AG04449 (cell line): ENCODE results near the gene JADE3.
"Not testable (repeated sequence)": the region's sequence is repeated elsewhere in the genome, so short reads cannot be mapped to it uniquely, and the experiment has no call there.

ENCODE experiments used
- CTCF ChIA-PET: fragments of 350-600 bp; formaldehyde crosslinking; extraction: SDS; loops from one replicate; lab custom pipeline; 2021; ENCODE audit warnings: antibody characterized with exemption; lab: Yijun Ruan, JAX
- POLR2A ChIA-PET: fragments of 400-600, 350-600 bp; formaldehyde crosslinking; extraction: SDS; loops from one replicate; lab custom pipeline; 2020; ENCODE audit warnings: antibody characterized with exemption, inconsistent platforms; lab: Yijun Ruan, JAX
- DNase-seq: peaks from one replicate; pipeline ENCODE4 v3.0.0-alpha.2; 2010; ENCODE audit warnings: low read depth, low spot score
- H3K4me3 ChIP-seq: 2 replicates; pipeline ENCODE4 v1.5.1; 2011; ENCODE audit warnings: low read depth, mild to moderate bottlenecking, control low read depth, low read length
- TF ChIP-seq, protein P1 (sequence below): IDR thresholded peaks from one replicate; pipeline ENCODE4 v1.5.1; 2011; ENCODE audit warnings: mild to moderate bottlenecking, moderate library complexity, low read length, control low read depth, inconsistent platforms; ENCODE audit not compliant: insufficient read depth; ENCODE audit errors: missing control alignments

Gene JADE3

GRCh38 chrX:46959985-46960700 is 47.9 kb downstream of the JADE3 start:
- TF ChIP-seq, protein P1, sequence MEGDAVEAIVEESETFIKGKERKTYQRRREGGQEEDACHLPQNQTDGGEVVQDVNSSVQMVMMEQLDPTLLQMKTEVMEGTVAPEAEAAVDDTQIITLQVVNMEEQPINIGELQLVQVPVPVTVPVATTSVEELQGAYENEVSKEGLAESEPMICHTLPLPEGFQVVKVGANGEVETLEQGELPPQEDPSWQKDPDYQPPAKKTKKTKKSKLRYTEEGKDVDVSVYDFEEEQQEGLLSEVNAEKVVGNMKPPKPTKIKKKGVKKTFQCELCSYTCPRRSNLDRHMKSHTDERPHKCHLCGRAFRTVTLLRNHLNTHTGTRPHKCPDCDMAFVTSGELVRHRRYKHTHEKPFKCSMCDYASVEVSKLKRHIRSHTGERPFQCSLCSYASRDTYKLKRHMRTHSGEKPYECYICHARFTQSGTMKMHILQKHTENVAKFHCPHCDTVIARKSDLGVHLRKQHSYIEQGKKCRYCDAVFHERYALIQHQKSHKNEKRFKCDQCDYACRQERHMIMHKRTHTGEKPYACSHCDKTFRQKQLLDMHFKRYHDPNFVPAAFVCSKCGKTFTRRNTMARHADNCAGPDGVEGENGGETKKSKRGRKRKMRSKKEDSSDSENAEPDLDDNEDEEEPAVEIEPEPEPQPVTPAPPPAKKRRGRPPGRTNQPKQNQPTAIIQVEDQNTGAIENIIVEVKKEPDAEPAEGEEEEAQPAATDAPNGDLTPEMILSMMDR, result no peak
- no peak overlapping the region for H3K4me3 ChIP-seq
- ChIA-PET CTCF (no interaction called here), POLR2A (no interaction called here)
- DNase-seq, result no peak

DNA sequence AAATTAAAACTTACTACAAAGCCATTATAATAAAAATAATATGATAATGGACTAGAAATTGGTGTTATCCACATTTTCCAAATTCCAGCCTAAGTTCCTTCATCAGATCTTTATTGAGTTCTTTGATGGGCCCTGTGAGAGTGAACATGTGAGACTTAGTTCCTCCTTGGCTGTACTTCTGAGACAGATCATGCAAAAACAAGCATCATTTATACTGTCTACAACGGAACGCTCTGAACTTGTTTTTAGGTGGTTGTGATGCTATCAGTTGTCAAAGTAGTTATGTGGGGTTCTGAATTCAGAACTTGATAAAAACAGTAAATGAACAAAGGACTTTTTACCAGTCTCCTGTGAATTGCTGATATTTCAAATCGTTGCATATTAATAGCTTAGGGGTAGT is 48.9 kb downstream of the JADE3 start:
- CTCF ChIA-PET, result no interaction called here
- POLR2A ChIA-PET, result no interaction called here
- TF ChIP-seq, protein P1, result no peak
- DNase-seq, result no peak
- H3K4me3 ChIP-seq, result no peak overlapping the region

DNA sequence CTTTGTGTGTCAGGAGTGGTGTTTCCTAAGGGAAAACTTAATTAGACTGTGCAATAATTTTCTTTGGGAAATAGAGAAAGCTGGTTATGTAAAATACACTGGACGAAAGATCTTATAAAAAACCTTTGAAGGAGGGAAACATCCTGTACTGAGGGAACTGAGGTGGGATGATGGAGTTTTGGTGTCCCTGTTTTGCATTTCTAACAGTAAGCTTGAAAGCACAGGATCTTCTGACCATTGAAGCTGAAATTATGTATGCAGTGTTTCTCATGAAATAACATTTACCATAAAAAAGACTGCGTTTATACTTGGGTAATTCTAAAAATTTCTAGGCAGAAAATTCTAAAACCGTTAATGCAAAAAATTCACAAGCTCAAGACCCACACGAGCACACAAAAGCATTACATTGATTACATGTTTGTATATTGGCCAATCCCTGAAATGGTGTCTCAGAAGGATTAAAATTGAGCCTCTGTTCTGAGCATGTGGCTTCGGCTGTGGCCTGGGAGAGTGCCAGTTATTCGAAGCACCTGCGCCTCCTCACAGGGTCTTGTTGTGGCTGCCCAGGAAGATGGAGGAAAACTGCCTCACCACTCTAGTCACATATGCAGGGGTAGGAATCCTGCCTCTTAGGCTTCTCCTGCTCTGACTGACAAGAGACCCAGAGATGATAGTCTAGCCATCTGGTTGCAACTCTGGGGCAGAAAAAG is 49.5 kb downstream of the JADE3 start:
- TF ChIP-seq, protein P1, result no peak
- CTCF ChIA-PET, result no interaction called here
- no peak for DNase-seq
- POLR2A ChIA-PET, result no interaction called here
- no peak overlapping the region for H3K4me3 ChIP-seq

DNA sequence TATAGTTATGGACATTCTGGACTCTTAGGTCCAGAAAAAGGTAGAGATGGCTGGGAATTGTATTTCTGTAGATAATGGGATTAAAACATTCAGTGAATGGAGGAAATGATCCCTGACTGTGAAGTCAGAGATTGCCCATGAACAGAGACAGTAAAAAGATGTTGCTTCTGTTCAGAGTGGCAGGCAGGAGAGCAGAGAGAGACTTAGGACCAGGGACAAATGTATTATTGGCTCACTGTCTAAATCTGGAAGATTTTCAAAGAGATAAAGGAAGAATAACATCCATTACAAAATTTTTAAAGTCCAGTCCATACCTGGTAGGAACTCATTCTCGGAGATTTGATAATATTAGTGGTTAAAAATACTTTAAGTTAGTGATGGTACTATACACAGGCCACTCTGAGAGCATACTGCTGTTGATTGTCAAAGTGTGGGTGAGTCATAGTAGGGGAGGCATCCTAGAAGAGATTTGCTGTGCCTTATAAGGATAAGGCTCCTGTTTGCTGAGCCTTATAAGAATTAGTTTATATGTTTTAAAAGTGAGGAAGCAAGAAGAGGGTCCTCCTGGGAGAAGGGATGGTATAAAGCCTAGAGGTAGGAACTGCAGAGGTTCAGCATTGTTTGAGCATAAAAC is 53.0 kb downstream of the JADE3 start:
- POLR2A ChIA-PET, result no interaction called here
- CTCF ChIA-PET, result interaction anchor here (1.6 kb wide), 1 partner anchor 13 kb away, joined by 6 read pairs; no protein-coding TSS in a partner anchor

DNA sequence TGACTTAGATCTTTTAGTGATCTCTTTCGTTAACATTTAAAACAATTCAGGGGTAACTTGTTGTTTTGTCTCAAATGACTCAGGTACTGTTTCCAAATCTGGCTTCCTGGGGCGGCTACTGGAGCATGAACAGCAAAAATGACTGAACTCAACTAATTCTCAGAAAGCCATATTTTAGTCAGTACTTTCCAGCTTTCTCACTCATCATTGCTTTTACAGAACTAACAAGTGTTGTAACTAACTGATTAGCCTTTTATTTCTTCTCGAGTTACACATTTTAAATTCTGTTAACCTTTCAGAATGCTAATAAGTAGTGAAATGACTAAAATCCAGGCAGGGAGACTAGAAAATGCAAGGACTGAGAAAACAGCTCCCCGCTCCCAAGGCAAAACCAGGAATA is 55.3 kb downstream of the JADE3 start:
- DNase-seq, result no peak
- H3K4me3 ChIP-seq, result no peak overlapping the region
- ChIA-PET POLR2A (no interaction called here), CTCF (no interaction called here)
- TF ChIP-seq, protein P1, result no peak

More for the DNA sequence above, 53.0 kb downstream of the JADE3 start:
- TF ChIP-seq, protein P1, result no peak
- H3K4me3 ChIP-seq, result no peak overlapping the region
- DNase-seq, result no peak

DNA sequence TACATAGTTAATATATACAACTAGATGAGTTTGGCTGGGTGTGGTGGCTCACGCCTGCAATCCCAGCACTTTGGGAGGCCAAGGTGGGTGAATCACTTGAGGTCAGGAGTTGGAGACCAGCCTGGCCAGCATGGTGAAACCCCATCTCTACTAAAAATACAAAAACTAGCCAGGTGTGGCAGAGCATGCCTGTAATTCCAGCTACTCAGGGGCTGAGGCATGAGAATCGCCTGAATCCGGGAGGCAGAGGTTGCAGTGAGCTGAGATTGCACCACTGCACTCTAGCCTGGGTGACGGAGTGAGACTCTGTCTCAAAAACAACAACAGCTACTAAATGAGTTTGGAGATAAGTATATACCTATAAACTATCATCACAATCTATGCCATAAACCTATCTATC is 64.8 kb downstream of the JADE3 start:
- POLR2A ChIA-PET, H3K4me3 ChIP-seq, DNase-seq: not testable (repeated sequence)
- CTCF ChIA-PET, result interaction anchor here (1.7 kb wide), 2 partner anchors 11 to 64 kb away, joined by 5 to 6 read pairs; no protein-coding TSS in a partner anchor
